Stomach (tissue), 4 donors: Measurements from ENCODE around the gene RXFP3.

Experiments
- POLR2AphosphoS5 ChIP-seq, 3 donors: sonication (generic); formaldehyde crosslinking; IDR thresholded peaks; one replicate each; pipeline ENCODE4 v1.6.1; 2016; ENCODE audit warnings: antibody characterized with exemption in 3 of 3
- TF ChIP-seq, protein P1 (sequence below), 7 experiments: fragments of 450-650 bp in 4 of 7; fragments of 200-600 bp in 3 of 7; sonication (generic) in 3 of 7; IDR thresholded peaks; one replicate each; pipeline ENCODE4 v1.5.1; 2016 to 2019; ENCODE audit warnings: antibody characterized with exemption in 7 of 7, control low read depth in 2 of 7, mild to moderate bottlenecking in 1 of 7

DNA sequence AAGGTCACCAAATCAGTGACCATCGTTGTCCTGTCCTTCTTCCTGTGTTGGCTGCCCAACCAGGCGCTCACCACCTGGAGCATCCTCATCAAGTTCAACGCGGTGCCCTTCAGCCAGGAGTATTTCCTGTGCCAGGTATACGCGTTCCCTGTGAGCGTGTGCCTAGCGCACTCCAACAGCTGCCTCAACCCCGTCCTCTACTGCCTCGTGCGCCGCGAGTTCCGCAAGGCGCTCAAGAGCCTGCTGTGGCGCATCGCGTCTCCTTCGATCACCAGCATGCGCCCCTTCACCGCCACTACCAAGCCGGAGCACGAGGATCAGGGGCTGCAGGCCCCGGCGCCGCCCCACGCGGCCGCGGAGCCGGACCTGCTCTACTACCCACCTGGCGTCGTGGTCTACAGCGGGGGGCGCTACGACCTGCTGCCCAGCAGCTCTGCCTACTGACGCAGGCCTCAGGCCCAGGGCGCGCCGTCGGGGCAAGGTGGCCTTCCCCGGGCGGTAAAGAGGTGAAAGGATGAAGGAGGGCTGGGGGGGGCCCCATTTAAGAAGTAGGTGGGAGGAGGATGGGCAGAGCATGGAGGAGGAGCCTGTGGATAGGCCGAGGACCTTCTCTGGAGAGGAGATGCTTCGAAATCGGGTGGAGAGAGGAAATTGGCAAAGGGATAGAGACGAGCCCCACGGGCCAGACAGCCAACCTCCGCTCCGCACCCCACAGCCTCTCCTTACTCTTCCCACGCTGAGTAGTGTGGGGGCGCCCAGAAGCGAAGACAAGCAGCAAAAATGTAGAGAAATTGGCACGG lies 1.7 kb downstream of the RXFP3 start:
- TF ChIP-seq, protein P1, sequence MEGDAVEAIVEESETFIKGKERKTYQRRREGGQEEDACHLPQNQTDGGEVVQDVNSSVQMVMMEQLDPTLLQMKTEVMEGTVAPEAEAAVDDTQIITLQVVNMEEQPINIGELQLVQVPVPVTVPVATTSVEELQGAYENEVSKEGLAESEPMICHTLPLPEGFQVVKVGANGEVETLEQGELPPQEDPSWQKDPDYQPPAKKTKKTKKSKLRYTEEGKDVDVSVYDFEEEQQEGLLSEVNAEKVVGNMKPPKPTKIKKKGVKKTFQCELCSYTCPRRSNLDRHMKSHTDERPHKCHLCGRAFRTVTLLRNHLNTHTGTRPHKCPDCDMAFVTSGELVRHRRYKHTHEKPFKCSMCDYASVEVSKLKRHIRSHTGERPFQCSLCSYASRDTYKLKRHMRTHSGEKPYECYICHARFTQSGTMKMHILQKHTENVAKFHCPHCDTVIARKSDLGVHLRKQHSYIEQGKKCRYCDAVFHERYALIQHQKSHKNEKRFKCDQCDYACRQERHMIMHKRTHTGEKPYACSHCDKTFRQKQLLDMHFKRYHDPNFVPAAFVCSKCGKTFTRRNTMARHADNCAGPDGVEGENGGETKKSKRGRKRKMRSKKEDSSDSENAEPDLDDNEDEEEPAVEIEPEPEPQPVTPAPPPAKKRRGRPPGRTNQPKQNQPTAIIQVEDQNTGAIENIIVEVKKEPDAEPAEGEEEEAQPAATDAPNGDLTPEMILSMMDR (IDR thresholded peaks at IDR 0.05) = no peak
- TF ChIP-seq POLR2AphosphoS5 (IDR thresholded peaks at IDR 0.05) = no peak
